Measurements from ENCODE around the gene F2RL1.
A peak's percentile ranks its signal among the peaks of the same experiment; 100 is the strongest.
"Not testable (repeated sequence)": the region's sequence is repeated elsewhere in the genome, so short reads cannot be mapped to it uniquely, and the experiment has no call there.

Gene F2RL1

GRCh38 chr5:76818844-76819831 lies at the start of gene F2RL1:
TSS of gene F2RL1 (plus strand) at chr5:76819030. CDS start at chr5:76819183, 153 bp downstream.
- DNase-seq = no peak
- TF ChIP-seq GATA1 (IDR thresholded peaks at IDR 0.05; ENCODE audit: low read depth, low read length) = no peak

DNA sequence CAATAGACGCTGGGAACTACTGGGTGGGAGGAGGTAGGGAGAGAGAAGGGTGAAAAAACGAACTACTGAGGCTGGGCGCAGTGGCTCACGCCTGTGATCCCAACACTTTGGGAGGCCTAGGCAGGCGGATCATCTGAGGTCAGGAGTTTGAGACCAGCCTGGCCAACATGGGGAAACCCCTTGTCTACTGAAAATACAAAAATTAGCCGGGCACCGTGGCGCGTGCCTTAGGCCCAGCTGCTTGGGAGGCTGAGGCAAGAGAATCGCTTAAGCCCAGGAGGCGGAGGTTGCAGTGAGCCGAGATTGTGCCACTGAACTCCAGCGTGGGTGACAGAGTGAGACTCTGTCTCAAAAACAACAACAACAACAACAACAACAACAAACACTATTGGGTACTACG lies 47.8 kb upstream of the F2RL1 start:
- not testable (repeated sequence) for DNase-seq

- DNase-seq = no peak
- TF ChIP-seq POLR2A (IDR thresholded peaks at IDR 0.05; ENCODE audit: low read length) (no peak), GATA1 (IDR thresholded peaks at IDR 0.05; ENCODE audit: low read depth, low read length) (no peak)
Measured at GRCh38 chr5:76771705-76772405, 47.0 kb upstream of the F2RL1 start.

- no peak for TF ChIP-seq GATA1 (IDR thresholded peaks at IDR 0.05; ENCODE audit: low read depth, low read length)
- no peak for TF ChIP-seq POLR2A (IDR thresholded peaks at IDR 0.05; ENCODE audit: low read length)
- DNase-seq = no peak
Measured at GRCh38 chr5:76775921-76776320, 42.9 kb upstream of the F2RL1 start.

DNA sequence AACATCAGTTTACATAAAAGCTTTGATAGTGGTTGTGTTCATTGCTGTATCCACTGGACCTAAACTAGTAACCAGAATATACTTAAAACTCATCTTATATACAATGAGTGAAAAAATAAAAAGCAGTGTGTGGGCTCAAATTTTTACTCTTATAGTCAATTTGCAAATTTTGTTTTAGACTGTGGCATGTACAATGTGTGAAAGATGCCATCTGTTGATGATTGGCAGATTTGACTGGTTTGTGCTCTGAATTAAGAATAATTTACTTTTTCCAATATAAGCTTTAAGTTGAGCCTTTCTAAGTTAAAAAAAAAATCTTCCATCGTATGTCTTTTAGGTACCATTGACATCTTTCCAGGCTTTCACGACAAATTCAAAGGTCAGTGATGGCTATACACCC lies 42.4 kb upstream of the F2RL1 start:
- TF ChIP-seq GATA1 (IDR thresholded peaks at IDR 0.05; ENCODE audit: low read depth, low read length) = no peak
- no peak for TF ChIP-seq POLR2A (IDR thresholded peaks at IDR 0.05; ENCODE audit: low read length)
- no peak for DNase-seq

DNA sequence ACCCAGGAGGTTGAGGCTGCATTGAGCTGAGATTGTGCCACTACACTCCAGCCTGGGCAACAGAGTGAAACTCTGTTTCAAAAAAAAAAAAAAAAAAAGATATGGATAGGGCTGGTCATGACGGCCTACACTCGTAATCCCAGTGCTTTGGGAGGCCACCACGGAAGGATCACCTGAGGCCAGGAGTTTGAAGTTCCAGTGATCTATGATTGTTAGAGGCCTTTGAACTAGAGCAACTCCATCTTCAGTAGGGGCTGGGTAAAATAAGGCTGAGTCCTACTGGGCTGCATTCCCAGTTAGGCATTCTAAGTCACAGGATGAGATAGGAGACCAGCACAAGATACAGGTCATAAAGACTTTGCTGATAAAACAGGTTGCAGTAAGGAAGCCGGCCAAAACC lies 38.2 kb upstream of the F2RL1 start:
- not testable (repeated sequence) for DNase-seq

GRCh38 chr5:76781775-76782174 lies 37.1 kb upstream of the F2RL1 start:
- no peak for DNase-seq
- no peak for TF ChIP-seq GATA1 (IDR thresholded peaks at IDR 0.05; ENCODE audit: low read depth, low read length)
- no peak for TF ChIP-seq POLR2A (IDR thresholded peaks at IDR 0.05; ENCODE audit: low read length)

DNA sequence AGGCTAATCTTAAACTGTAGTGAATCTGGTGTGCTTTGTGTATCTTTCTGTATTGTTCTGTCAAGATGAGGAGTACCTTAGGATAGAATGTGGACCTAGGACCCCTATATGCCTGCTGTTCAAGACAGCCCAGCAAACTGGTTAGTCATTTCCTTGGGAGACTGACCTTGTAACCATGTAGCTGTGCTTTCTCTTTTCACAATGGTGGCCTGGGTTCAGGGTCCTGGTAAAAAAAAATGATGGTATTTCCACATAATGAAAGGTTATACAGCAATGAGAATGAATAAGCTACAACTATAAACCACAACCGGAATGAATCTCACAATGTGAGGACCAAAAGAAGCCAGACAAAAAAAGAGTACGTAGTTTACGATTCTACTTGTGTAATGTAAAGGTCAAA lies 36.4 kb upstream of the F2RL1 start:
- TF ChIP-seq POLR2A (IDR thresholded peaks at IDR 0.05; ENCODE audit: low read length) = no peak
- TF ChIP-seq GATA1 (IDR thresholded peaks at IDR 0.05; ENCODE audit: low read depth, low read length) = no peak

GRCh38 chr5:76787237-76787636 lies 31.6 kb upstream of the F2RL1 start:
- no peak for TF ChIP-seq POLR2A (IDR thresholded peaks at IDR 0.05; ENCODE audit: low read length)
- TF ChIP-seq GATA1 (IDR thresholded peaks at IDR 0.05; ENCODE audit: low read depth, low read length) = no peak
- no peak for DNase-seq

More for the DNA sequence above, 36.4 kb upstream of the F2RL1 start:
- DNase-seq = no peak

GRCh38 chr5:76788362-76788761 lies 30.5 kb upstream of the F2RL1 start:
- DNase-seq = no peak
- TF ChIP-seq POLR2A (IDR thresholded peaks at IDR 0.05; ENCODE audit: low read length) = no peak
- no peak for TF ChIP-seq GATA1 (IDR thresholded peaks at IDR 0.05; ENCODE audit: low read depth, low read length)

DNA sequence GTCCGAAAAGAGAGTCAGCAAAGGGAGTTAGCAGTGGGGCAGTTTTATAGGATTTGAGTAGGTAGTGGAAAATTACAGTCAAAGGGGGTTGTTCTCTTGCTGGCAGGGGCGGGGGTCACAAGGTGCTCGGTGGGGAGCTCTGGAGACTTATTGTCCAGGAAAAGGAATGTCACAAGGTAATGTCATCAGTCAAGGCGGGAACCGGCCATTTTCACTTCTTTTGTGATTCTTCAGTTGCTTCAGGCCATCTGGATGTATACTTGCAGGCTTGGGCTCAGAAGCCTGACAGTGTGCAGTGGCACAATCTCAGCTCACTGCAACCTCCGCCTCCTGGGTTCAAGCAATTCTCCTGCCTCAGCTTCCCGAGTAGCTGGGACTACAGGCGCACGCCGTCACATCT lies 29.6 kb upstream of the F2RL1 start:
- not testable (repeated sequence) for DNase-seq

DNA sequence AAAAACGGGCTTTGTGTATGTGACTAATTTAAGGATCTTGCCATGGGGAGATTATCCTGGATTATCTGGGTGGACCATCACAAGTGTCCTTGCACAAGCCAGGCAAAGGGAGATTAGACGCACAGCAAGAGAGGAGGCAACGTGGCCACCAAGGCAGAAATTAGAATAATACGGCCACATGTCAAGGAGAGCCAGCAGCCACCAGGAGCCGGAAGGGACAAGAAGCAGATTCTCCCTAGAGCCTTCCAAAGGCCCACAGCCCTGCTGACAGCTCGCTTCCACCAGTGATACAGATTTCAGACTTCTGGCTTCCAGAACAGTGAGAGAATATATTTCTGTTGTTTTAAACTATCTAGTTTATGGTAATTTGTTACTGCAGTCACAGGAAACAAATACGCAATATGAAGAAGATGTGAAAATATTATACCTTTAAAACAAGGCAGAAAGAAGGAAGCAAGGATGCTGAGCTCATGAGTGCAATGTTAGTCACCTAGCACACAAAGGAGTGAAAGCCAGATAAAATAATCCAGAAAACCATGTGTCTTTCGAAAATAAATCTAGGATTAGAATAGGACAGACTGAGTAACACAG lies 28.7 kb upstream of the F2RL1 start:
- TF ChIP-seq POLR2A (IDR thresholded peaks at IDR 0.05; ENCODE audit: low read length) = no peak
- TF ChIP-seq GATA1 (IDR thresholded peaks at IDR 0.05; ENCODE audit: low read depth, low read length) = no peak
- no peak for DNase-seq

- no peak for TF ChIP-seq POLR2A (IDR thresholded peaks at IDR 0.05; ENCODE audit: low read length)
- TF ChIP-seq GATA1 (IDR thresholded peaks at IDR 0.05; ENCODE audit: low read depth, low read length) = no peak
- DNase-seq = peak in 1 of 2 experiments; percentile 33
Measured at GRCh38 chr5:76790632-76791290, 28.1 kb upstream of the F2RL1 start.

DNA sequence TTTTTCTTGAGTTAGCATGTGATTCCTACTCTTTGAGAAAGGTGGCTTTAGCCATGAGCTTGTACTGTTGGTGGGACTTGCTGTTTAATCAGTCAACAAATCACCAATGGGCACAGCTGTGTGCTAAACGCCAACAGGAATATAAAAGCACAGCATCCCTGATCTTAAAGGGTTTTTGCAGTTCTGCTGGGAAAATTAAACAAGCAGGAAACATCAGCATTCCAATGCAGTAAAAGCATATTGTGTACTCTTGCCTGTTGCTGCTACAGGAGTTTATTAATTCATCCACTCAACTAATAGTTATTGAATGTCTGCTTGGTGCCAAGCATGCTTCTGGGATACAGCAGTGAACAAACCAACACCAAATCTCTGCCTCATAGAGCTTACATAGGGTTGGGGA lies 27.4 kb upstream of the F2RL1 start:
- no peak for DNase-seq
- TF ChIP-seq GATA1 (IDR thresholded peaks at IDR 0.05; ENCODE audit: low read depth, low read length) (no peak), POLR2A (IDR thresholded peaks at IDR 0.05; ENCODE audit: low read length) (no peak)
